HepG2 (cell line): Measurements from ENCODE around the gene CMIP. TPM values are rescaled to one million over a fixed set of nuclear protein-coding genes. Genes with fewer than 3 reads are reported as not detected.

Source experiments
- ATAC-seq: fragments of 200-7000 bp; cut with Tn5 transposase; 3 replicates; pipeline ENCODE4 v1.9.1; 2020; ENCODE audit warnings: mild to moderate bottlenecking, moderate library complexity
- BruUV-seq: library from RNA; stranded (reverse); fragments of 400-500 nt; replicated peaks from 2 replicates; lab custom pipeline; 2021; lab: Mats Ljungman, UMichigan
- CTCF ChIA-PET: fragments of 300-600 bp; formaldehyde crosslinking; extraction: SDS; loops from one replicate; lab custom pipeline; 2021; ENCODE audit warnings: low total read pairs, inconsistent platforms, low intra/inter-chr PET ratio; lab: Yijun Ruan, JAX
- POLR2A ChIA-PET: fragments of 350-600 bp; sonication (Branson Sonifier 250); formaldehyde crosslinking; loops from one replicate; lab custom pipeline; 2020; ENCODE audit warnings: antibody characterized with exemption, inconsistent platforms; lab: Yijun Ruan, JAX
- DNase-seq: peaks from one replicate; pipeline ENCODE4 v3.0.0-alpha.2; 2015; ENCODE audit warnings: low spot score
- FAIRE-seq: peaks from 3 replicates; lab custom pipeline; 2011; peaks lifted over from hg19 to GRCh38; lab: Jason Lieb, UNC
- H2AFZ ChIP-seq: one replicate; pipeline ENCODE4 v1.6.1; 2011; ENCODE audit warnings: low read length, inconsistent platforms
- H3K27ac ChIP-seq: fragments of 300-600 bp; 3 replicates; pipeline ENCODE4 v1.8.0; 2011; ENCODE audit warnings: mixed run types, mild to moderate bottlenecking, mixed read lengths, low read length, inconsistent platforms; ENCODE audit not compliant: insufficient read depth; ENCODE audit errors: extremely low read length
- H3K27me3 ChIP-seq, 2 experiments: fragments of 200-600 bp in 1 of 2; 2 replicates in 1 of 2; 3 replicates in 1 of 2; pipeline versions ENCODE4 v1.6.0 to v1.8.0; 2011; ENCODE audit warnings: low read length in 2 of 2, mild to moderate bottlenecking in 2 of 2, moderate library complexity in 2 of 2, inconsistent platforms in 1 of 2; ENCODE audit not compliant: insufficient read depth in 2 of 2, control insufficient read depth in 1 of 2
- H3K36me3 ChIP-seq, 2 experiments: fragments of 200-600 bp in 1 of 2; replicated peaks in 1 of 2; 2 replicates in 1 of 2; 3 replicates in 1 of 2; pipeline versions ENCODE4 v1.5.1 to v1.8.0; 2011; ENCODE audit warnings: low read length in 2 of 2, inconsistent platforms in 1 of 2; ENCODE audit not compliant: insufficient read depth in 2 of 2, control insufficient read depth in 1 of 2
- H3K4me1 ChIP-seq: 2 replicates; pipeline ENCODE4 v1.5.1; 2012; ENCODE audit warnings: low read length, inconsistent platforms; ENCODE audit not compliant: insufficient read depth
- H3K4me2 ChIP-seq: 2 replicates; pipeline ENCODE4 v1.6.0; 2011; ENCODE audit warnings: low read depth, low read length, inconsistent platforms
- H3K4me3 ChIP-seq, 3 experiments: fragments of 200-600 bp in 1 of 3; sonication (generic), shearing (Covaris generic) in 1 of 3; replicated peaks in 1 of 3; 2 replicates each; pipeline ENCODE4 v1.5.1; 2011 to 2016; ENCODE audit warnings: low read length in 3 of 3, inconsistent platforms in 2 of 3, low read depth in 2 of 3, mild to moderate bottlenecking in 2 of 3, control low read depth in 1 of 3, mixed read lengths in 1 of 3; ENCODE audit not compliant: insufficient read depth in 1 of 3
- H3K79me2 ChIP-seq: one replicate; pipeline ENCODE4 v1.6.1; 2011; ENCODE audit warnings: low read length, inconsistent platforms; ENCODE audit not compliant: insufficient read depth
- H3K9ac ChIP-seq: 2 replicates; pipeline ENCODE4 v1.6.0; 2011; ENCODE audit warnings: mild to moderate bottlenecking, low read depth, low read length, inconsistent platforms; ENCODE audit not compliant: insufficient read depth
- H3K9me3 ChIP-seq: 2 replicates; pipeline ENCODE4 v1.5.1; 2012; ENCODE audit warnings: mild to moderate bottlenecking, low read length
- H4K20me1 ChIP-seq: 2 replicates; pipeline ENCODE4 v1.6.0; 2011; ENCODE audit warnings: inconsistent platforms, mild to moderate bottlenecking, low read length, moderate library complexity; ENCODE audit not compliant: insufficient read depth
- CC2D1A ChIP-seq: sonication (generic); formaldehyde crosslinking; IDR thresholded peaks from 2 replicates; pipeline ENCODE4 v1.8.1; 2023; ENCODE audit warnings: mild to moderate bottlenecking, missing genetic modification reagents
- CREBL2 ChIP-seq: sonication (generic); formaldehyde crosslinking; IDR thresholded peaks from 2 replicates; pipeline ENCODE4 v1.8.1; 2023; ENCODE audit warnings: missing genetic modification reagents, mild to moderate bottlenecking, borderline replicate concordance
- HOXA7 ChIP-seq: sonication (generic); formaldehyde crosslinking; IDR thresholded peaks from 2 replicates; pipeline ENCODE4 v1.8.1; 2022; ENCODE audit warnings: mild to moderate bottlenecking, missing genetic modification reagents, moderate library complexity
- KDM1A ChIP-seq: IDR thresholded peaks from 2 replicates; pipeline ENCODE4 v1.6.1; 2016; ENCODE audit warnings: missing compliant biosample characterization
- KLF9 ChIP-seq: IDR thresholded peaks from 2 replicates; pipeline ENCODE4 v1.6.1; 2016; ENCODE audit warnings: low read depth
- PHF21A ChIP-seq: sonication (generic); formaldehyde crosslinking; IDR thresholded peaks from 2 replicates; pipeline ENCODE4 v1.5.0; 2020; ENCODE audit warnings: mild to moderate bottlenecking, missing genetic modification reagents
- ZNF124 ChIP-seq: sonication (generic); formaldehyde crosslinking; IDR thresholded peaks from 2 replicates; pipeline ENCODE4 v1.4.0; 2020; ENCODE audit warnings: missing genetic modification reagents
- ZNF629 ChIP-seq: sonication (generic); formaldehyde crosslinking; conservative IDR thresholded peaks from 2 replicates; pipeline ENCODE4 v1.5.0; 2020; ENCODE audit warnings: missing genetic modification reagents
- ZNF652 ChIP-seq: IDR thresholded peaks from 2 replicates; pipeline ENCODE4 v1.6.1; 2016; ENCODE audit warnings: low read depth, borderline replicate concordance
- ZNF777 ChIP-seq: sonication (generic); formaldehyde crosslinking; IDR thresholded peaks from 2 replicates; pipeline ENCODE4 v1.4.0; 2020; ENCODE audit warnings: missing genetic modification reagents
- WGBS: methylation state at CpG from one replicate; pipeline ENCODE4 v1.1.6; 2017; ENCODE audit warnings: low lambda C conversion rate; 5-methylcytosine and 5-hydroxymethylcytosine counted together
- in situ Hi-C: cut with HindIII; loops from 2 replicates; pipeline ENCODE4 v1.10.0; 2017; ENCODE audit warnings: low pct_unique_long_range_greater_than_20kb; ENCODE audit not compliant: extremely low pct_ligation_motif_present
- intact Hi-C: fragments of 100-400 bp; cut with micrococcal nuclease; formaldehyde crosslinking; loops from one replicate; pipeline ENCODE4 v1.10.0; 2022; ENCODE audit not compliant: unreplicated experiment
- polyA plus RNA-seq, 8 experiments: library from polyadenylated mRNA; depleted of rRNA in 3 of 8; stranded (reverse) in 7 of 8; unstranded in 1 of 8; fragments of >200 nt; fragmentation: Illumina TruSeq in 4 of 8; extraction: Trizol in 4 of 8; gene quantifications; 2 replicates each; pipeline versions ENCODE4 v1.2.1 to v1.2.3, GENCODE V29; 2011 to 2016; ENCODE audit warnings: low read depth in 4 of 8, missing spikeins in 1 of 8, mixed read lengths in 1 of 8; ENCODE audit not compliant: insufficient read depth in 1 of 8
- total RNA-seq, 5 experiments: library from RNA; depleted of rRNA; stranded (reverse); fragments of >200 nt; fragmentation: Illumina TruSeq; extraction: Trizol; gene quantifications; 2 replicates each; pipeline ENCODE4 v1.2.3, GENCODE V29; 2016; ENCODE audit warnings: low read depth in 1 of 5
- TF ChIP-seq, protein P1 (sequence below): sonication (generic); formaldehyde crosslinking; IDR thresholded peaks from 2 replicates; pipeline ENCODE4 v1.5.0; 2020; ENCODE audit warnings: mild to moderate bottlenecking, missing genetic modification reagents
- TF ChIP-seq, protein P2 (sequence below): sonication (generic); formaldehyde crosslinking; IDR thresholded peaks from 2 replicates; pipeline ENCODE4 v1.8.0; 2022; ENCODE audit warnings: missing genetic modification reagents, mild to moderate bottlenecking, borderline replicate concordance
- TF ChIP-seq, protein P3 (sequence below): sonication (generic); formaldehyde crosslinking; IDR thresholded peaks from 2 replicates; pipeline ENCODE4 v1.8.0; 2022; ENCODE audit warnings: mild to moderate bottlenecking, missing genetic modification reagents

Gene CMIP
- total and polyA plus RNA-seq, 2 of the 13 experiments (the other 11 are each of a cell fraction or from before 2014, with no cell fraction given), result 10.9 to 18.1 TPM

- Histone ChIP-seq H4K20me1 (peaks cover 99% of the 10 kb centered on the region), H3K4me2 (no peak overlapping the region), H2AFZ (no peak overlapping the region), H3K27me3 (no peaks in the 10 kb centered on the region), H3K9ac (no peak overlapping the region), H3K36me3 (peaks cover 6 to 14% of the 10 kb centered on the region in 2 experiments; a peak in 4 of 5 replicates), H3K4me1 (peaks cover 68% of the 10 kb centered on the region), H3K4me3 (no peak overlapping the region), H3K9me3 (no peaks in the 10 kb centered on the region), H3K79me2 (peaks cover 98% of the 10 kb centered on the region), H3K27ac (peak overlapping the region; percentile 25)
- 81% methylated on average over 8 of the region's 8 CpGs for WGBS
- TF ChIP-seq HOXA7 (CRISPR knock-in tag), result no peak
- TF ChIP-seq CREBL2 (CRISPR knock-in tag), result no peak
- TF ChIP-seq ZNF652 (CRISPR knock-in tag), result peak; percentile 88
- in situ Hi-C loops, result no loop called here
- CTCF ChIA-PET, result no interaction called here
- no peak for DNase-seq
- BruUV-seq, result TSS peak; percentile 20
- intact Hi-C loops, result loop anchor here (1.0 kb wide), 1 partner anchor 19 kb away; no protein-coding TSS in a partner anchor
- FAIRE-seq, result no peak
- POLR2A ChIA-PET, result interaction anchor here (0.9 to 2.6 kb wide), 6 partner anchors 9 to 117 kb away, joined by 4 to 8 read pairs (median 6); no protein-coding TSS in a partner anchor
- ATAC-seq, result no peak
Observed at GRCh38 chr16:81568749-81569087, 124.1 kb downstream of the CMIP start.

DNA sequence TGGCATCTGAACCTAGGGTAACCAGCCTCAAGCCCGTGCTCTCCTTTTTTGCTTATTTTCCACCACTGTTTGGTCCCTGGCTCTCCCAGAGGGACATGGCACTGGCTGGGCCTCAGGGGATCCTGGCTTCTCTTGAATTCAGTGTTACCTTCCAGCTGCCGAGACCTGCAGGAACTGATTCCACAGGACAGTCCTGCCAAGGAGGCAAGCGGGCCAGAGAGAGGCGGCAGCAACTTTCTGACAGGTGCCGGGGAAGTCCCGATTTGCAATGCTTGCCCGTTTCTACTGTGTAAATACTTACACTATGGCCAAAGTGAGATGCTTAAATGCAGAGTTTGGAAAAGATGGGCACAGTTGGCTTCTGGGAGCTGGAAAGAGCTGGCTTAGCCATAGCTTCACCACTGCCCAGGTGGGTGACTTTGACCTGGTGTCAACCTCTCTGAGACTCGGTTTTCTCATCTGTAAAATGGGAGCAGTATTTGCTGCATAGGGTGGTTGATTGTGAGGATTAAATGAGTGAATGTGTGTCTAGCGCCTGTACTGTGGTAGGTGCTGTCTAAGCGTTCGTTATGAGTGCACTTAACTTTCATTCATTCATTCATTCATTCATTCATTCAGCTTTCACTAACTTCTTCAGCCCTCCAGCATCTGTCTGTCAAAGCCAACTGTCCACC lies 124.9 kb downstream of the CMIP start:
- Histone ChIP-seq H3K36me3 (peaks cover 6 to 22% of the 10 kb centered on the region in 2 experiments; a peak in 4 of 5 replicates), H2AFZ (no peak overlapping the region), H4K20me1 (peaks cover 99% of the 10 kb centered on the region), H3K4me1 (peaks cover 76% of the 10 kb centered on the region), H3K27ac (no peak overlapping the region), H3K9ac (no peak overlapping the region), H3K27me3 (no peaks in the 10 kb centered on the region), H3K4me3 (no peak overlapping the region), H3K4me2 (no peak overlapping the region), H3K9me3 (no peaks in the 10 kb centered on the region), H3K79me2 (peaks cover 98% of the 10 kb centered on the region)
- DNase-seq (no peak), ATAC-seq (no peak), FAIRE-seq (no peak)
- in situ Hi-C loops (no loop called here), intact Hi-C loops (no loop called here)
- WGBS, result 92% methylated on average over 11 of the region's 11 CpGs
- no TSS peak for BruUV-seq
- ChIA-PET POLR2A (no interaction called here), CTCF (no interaction called here)
- no peak for TF ChIP-seq ZNF124 (CRISPR knock-in tag)
- TF ChIP-seq KLF9 (CRISPR knock-in tag), result no peak
- peak; percentile 48; the same call in 1 of the 2 replicates for TF ChIP-seq KDM1A (CRISPR knock-in tag)
- TF ChIP-seq PHF21A (CRISPR knock-in tag), result peak; percentile 38; the same call in 1 of the 2 replicates
- TF ChIP-seq ZNF629 (CRISPR knock-in tag), result peak; percentile 98
- TF ChIP-seq CC2D1A, result no peak
- TF ChIP-seq, protein P1, sequence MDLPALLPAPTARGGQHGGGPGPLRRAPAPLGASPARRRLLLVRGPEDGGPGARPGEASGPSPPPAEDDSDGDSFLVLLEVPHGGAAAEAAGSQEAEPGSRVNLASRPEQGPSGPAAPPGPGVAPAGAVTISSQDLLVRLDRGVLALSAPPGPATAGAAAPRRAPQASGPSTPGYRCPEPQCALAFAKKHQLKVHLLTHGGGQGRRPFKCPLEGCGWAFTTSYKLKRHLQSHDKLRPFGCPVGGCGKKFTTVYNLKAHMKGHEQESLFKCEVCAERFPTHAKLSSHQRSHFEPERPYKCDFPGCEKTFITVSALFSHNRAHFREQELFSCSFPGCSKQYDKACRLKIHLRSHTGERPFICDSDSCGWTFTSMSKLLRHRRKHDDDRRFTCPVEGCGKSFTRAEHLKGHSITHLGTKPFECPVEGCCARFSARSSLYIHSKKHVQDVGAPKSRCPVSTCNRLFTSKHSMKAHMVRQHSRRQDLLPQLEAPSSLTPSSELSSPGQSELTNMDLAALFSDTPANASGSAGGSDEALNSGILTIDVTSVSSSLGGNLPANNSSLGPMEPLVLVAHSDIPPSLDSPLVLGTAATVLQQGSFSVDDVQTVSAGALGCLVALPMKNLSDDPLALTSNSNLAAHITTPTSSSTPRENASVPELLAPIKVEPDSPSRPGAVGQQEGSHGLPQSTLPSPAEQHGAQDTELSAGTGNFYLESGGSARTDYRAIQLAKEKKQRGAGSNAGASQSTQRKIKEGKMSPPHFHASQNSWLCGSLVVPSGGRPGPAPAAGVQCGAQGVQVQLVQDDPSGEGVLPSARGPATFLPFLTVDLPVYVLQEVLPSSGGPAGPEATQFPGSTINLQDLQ, result no peak
- TF ChIP-seq ZNF777 (CRISPR knock-in tag), result no peak
- TF ChIP-seq, protein P2, sequence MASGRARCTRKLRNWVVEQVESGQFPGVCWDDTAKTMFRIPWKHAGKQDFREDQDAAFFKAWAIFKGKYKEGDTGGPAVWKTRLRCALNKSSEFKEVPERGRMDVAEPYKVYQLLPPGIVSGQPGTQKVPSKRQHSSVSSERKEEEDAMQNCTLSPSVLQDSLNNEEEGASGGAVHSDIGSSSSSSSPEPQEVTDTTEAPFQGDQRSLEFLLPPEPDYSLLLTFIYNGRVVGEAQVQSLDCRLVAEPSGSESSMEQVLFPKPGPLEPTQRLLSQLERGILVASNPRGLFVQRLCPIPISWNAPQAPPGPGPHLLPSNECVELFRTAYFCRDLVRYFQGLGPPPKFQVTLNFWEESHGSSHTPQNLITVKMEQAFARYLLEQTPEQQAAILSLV (CRISPR knock-in tag), result no peak
- TF ChIP-seq, protein P3, sequence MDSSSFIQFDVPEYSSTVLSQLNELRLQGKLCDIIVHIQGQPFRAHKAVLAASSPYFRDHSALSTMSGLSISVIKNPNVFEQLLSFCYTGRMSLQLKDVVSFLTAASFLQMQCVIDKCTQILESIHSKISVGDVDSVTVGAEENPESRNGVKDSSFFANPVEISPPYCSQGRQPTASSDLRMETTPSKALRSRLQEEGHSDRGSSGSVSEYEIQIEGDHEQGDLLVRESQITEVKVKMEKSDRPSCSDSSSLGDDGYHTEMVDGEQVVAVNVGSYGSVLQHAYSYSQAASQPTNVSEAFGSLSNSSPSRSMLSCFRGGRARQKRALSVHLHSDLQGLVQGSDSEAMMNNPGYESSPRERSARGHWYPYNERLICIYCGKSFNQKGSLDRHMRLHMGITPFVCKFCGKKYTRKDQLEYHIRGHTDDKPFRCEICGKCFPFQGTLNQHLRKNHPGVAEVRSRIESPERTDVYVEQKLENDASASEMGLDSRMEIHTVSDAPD (CRISPR knock-in tag), result no peak
